KOPT-K1 (cell line): ENCODE results near the gene ZNF513.
A peak's percentile ranks its signal among the peaks of the same experiment; 100 is the strongest.

Source experiments
- H3K27ac ChIP-seq: fragments of 200-600 bp; sonication (generic); 2 replicates; pipeline ENCODE4 v1.5.1; 2016; ENCODE audit warnings: antibody characterized with exemption, mild to moderate bottlenecking, low read depth, low read length; ENCODE audit not compliant: poor library complexity, severe bottlenecking
- H3K36me3 ChIP-seq: fragments of 200-600 bp; sonication (generic); 2 replicates; pipeline ENCODE4 v1.5.1; 2017; ENCODE audit warnings: antibody characterized with exemption, mild to moderate bottlenecking, low read length, moderate library complexity; ENCODE audit not compliant: insufficient read depth
- H3K9me3 ChIP-seq: fragments of 200-600 bp; sonication (generic); 2 replicates; pipeline ENCODE4 v1.5.1; 2017; ENCODE audit warnings: antibody characterized with exemption, low read length, mild to moderate bottlenecking; ENCODE audit not compliant: insufficient read depth, poor library complexity, severe bottlenecking

ZNF513 gene

GRCh38 chr2:27376151-27376865 lies 4.2 kb downstream of the ZNF513 start:
- Histone ChIP-seq H3K36me3 (peaks cover 76% of the 10 kb centered on the region), H3K27ac (no peak overlapping the region), H3K9me3 (no peaks in the 10 kb centered on the region)

- no peaks in the 10 kb centered on the region for H3K9me3 ChIP-seq
- peaks cover 70% of the 10 kb centered on the region for H3K36me3 ChIP-seq
- H3K27ac ChIP-seq = no peak overlapping the region
Measured at GRCh38 chr2:27375513-27376099, 4.9 kb downstream of the ZNF513 start.

- Histone ChIP-seq H3K9me3 (no peaks in the 10 kb centered on the region), H3K27ac (no peak overlapping the region), H3K36me3 (peaks cover 67% of the 10 kb centered on the region)
Measured at GRCh38 chr2:27373567-27373966, 7.0 kb downstream of the ZNF513 start.

GRCh38 chr2:27372937-27373336 lies 7.6 kb downstream of the ZNF513 start:
- Histone ChIP-seq H3K36me3 (peaks cover 67% of the 10 kb centered on the region), H3K27ac (no peak overlapping the region), H3K9me3 (no peaks in the 10 kb centered on the region)

- H3K9me3 ChIP-seq = no peaks in the 10 kb centered on the region
- H3K36me3 ChIP-seq = peaks cover 67% of the 10 kb centered on the region
- H3K27ac ChIP-seq = peak overlapping the region; percentile 85
Measured at GRCh38 chr2:27370816-27371620, 9.5 kb downstream of the ZNF513 start.

GRCh38 chr2:27370026-27370815 lies 10.3 kb downstream of the ZNF513 start, which contains the start of the genes EIF2B4 and SNX17:
TSS of gene EIF2B4 (minus strand) at chr2:27370338. CDS start at chr2:27370314, 24 bp downstream.
TSS of gene SNX17 (plus strand) at chr2:27370616. CDS start at chr2:27370744, 128 bp downstream.
- peaks cover 67% of the 10 kb centered on the region for H3K36me3 ChIP-seq
- H3K9me3 ChIP-seq = no peaks in the 10 kb centered on the region
- peak within 1 kb of the TSS; percentile 85 for H3K27ac ChIP-seq

GRCh38 chr2:27369471-27370025 lies 11.0 kb downstream of the ZNF513 start:
- peak overlapping the region; percentile 85 for H3K27ac ChIP-seq
- H3K9me3 ChIP-seq = no peaks in the 10 kb centered on the region
- peaks cover 66% of the 10 kb centered on the region for H3K36me3 ChIP-seq

GRCh38 chr2:27363933-27364332 lies 16.6 kb downstream of the ZNF513 start:
- H3K9me3 ChIP-seq = no peaks in the 10 kb centered on the region
- H3K36me3 ChIP-seq = peaks cover 64% of the 10 kb centered on the region
- no peak overlapping the region for H3K27ac ChIP-seq

GRCh38 chr2:27362678-27363420 lies 17.7 kb downstream of the ZNF513 start:
- Histone ChIP-seq H3K27ac (no peak overlapping the region), H3K9me3 (no peaks in the 10 kb centered on the region), H3K36me3 (peaks cover 55% of the 10 kb centered on the region)

GRCh38 chr2:27356382-27357181 lies 24.0 kb downstream of the ZNF513 start, which contains the start of gene GTF3C2:
TSS of gene GTF3C2 (minus strand) at chr2:27356764. CDS start at chr2:27343554, 13,210 bp downstream.
- peak within 1 kb of the TSS; percentile 82 for H3K27ac ChIP-seq
- H3K9me3 ChIP-seq = no peaks in the 10 kb centered on the region
- peaks cover 10% of the 10 kb centered on the region; the same call in 1 of the 2 replicates for H3K36me3 ChIP-seq

- Histone ChIP-seq H3K27ac (peak overlapping the region; percentile 82), H3K36me3 (peaks cover 10% of the 10 kb centered on the region), H3K9me3 (no peaks in the 10 kb centered on the region)
Measured at GRCh38 chr2:27356056-27356381, 24.5 kb downstream of the ZNF513 start.

- Histone ChIP-seq H3K27ac (no peak overlapping the region), H3K9me3 (no peaks in the 10 kb centered on the region), H3K36me3 (peaks cover 19% of the 10 kb centered on the region)
Measured at GRCh38 chr2:27354597-27354927, 26.0 kb downstream of the ZNF513 start.

- no peaks in the 10 kb centered on the region for H3K9me3 ChIP-seq
- peaks cover 19% of the 10 kb centered on the region for H3K36me3 ChIP-seq
- no peak overlapping the region for H3K27ac ChIP-seq
Measured at GRCh38 chr2:27353762-27354596, 26.6 kb downstream of the ZNF513 start.
